Activated B cell treated with CpG ODN at 0.5 μM for 24 hours (primary cell): ENCODE results near the gene CDK15. TPM values are rescaled to one million over a fixed set of nuclear protein-coding genes. Genes with fewer than 3 reads are reported as not detected.

Experiments
- ATAC-seq: fragments of 200-7000 bp; cut with Tn5 transposase; one replicate; pipeline ENCODE4 v1.10.0; 2021; ENCODE audit warnings: low read depth, mild to moderate bottlenecking, moderate library complexity
- CTCF ChIA-PET: fragments of 350-600 bp; sonication (Branson Sonifier 250); formaldehyde crosslinking; loops from one replicate; lab custom pipeline; 2021; ENCODE audit warnings: antibody characterized with exemption; lab: Charles Lee
- POLR2A ChIA-PET: fragments of 350-600 bp; sonication (Branson Sonifier 250); formaldehyde crosslinking; loops from one replicate; lab custom pipeline; 2021; ENCODE audit warnings: antibody characterized with exemption; lab: Charles Lee
- DNase-seq: peaks from one replicate; pipeline ENCODE4 v3.0.0; 2022
- H3K27ac Mint-ChIP-seq: one replicate; pipeline ENCODE4 v1.8.0; 2020; ENCODE audit warnings: mixed read lengths
- H3K27me3 Mint-ChIP-seq: one replicate; pipeline ENCODE4 v1.8.0; 2021; ENCODE audit warnings: mixed read lengths
- H3K36me3 Mint-ChIP-seq: one replicate; pipeline ENCODE4 v1.8.0; 2021; ENCODE audit warnings: low read depth, mixed read lengths
- H3K4me1 Mint-ChIP-seq: one replicate; pipeline ENCODE4 v1.8.0; 2021; ENCODE audit warnings: mixed read lengths
- H3K4me3 Mint-ChIP-seq: one replicate; pipeline ENCODE4 v1.8.0; 2020; ENCODE audit warnings: mild to moderate bottlenecking, mixed read lengths
- H3K9me3 Mint-ChIP-seq: one replicate; pipeline ENCODE4 v1.8.0; 2020; ENCODE audit warnings: mixed read lengths
- intact Hi-C: fragments of 100-400 bp; cut with micrococcal nuclease; formaldehyde crosslinking; loops from one replicate; pipeline ENCODE4 v1.15.1; 2024
- total RNA-seq: library from RNA; stranded (reverse); gene quantifications from 2 replicates; pipeline ENCODE4 v1.2.3, GENCODE V29; 2022
- TF ChIP-seq, protein P1 (sequence below): fragments of 200-600 bp; IDR thresholded peaks from one replicate; pipeline ENCODE4 v1.8.0; 2022; ENCODE audit warnings: antibody characterized with exemption, mild to moderate bottlenecking

CDK15 gene
- total RNA-seq, 1 donor from 2014 or later = not detected

- peaks cover 10% of the 10 kb centered on the region for H3K4me1 Mint-ChIP-seq
- intact Hi-C loops = no loop called here
- no peaks in the 10 kb centered on the region for H3K36me3 Mint-ChIP-seq
- DNase-seq (no peak), ATAC-seq (no peak)
- H3K27me3 Mint-ChIP-seq = no peaks in the 10 kb centered on the region
- ChIA-PET POLR2A (no interaction called here), CTCF (no interaction called here)
- TF ChIP-seq, protein P1, sequence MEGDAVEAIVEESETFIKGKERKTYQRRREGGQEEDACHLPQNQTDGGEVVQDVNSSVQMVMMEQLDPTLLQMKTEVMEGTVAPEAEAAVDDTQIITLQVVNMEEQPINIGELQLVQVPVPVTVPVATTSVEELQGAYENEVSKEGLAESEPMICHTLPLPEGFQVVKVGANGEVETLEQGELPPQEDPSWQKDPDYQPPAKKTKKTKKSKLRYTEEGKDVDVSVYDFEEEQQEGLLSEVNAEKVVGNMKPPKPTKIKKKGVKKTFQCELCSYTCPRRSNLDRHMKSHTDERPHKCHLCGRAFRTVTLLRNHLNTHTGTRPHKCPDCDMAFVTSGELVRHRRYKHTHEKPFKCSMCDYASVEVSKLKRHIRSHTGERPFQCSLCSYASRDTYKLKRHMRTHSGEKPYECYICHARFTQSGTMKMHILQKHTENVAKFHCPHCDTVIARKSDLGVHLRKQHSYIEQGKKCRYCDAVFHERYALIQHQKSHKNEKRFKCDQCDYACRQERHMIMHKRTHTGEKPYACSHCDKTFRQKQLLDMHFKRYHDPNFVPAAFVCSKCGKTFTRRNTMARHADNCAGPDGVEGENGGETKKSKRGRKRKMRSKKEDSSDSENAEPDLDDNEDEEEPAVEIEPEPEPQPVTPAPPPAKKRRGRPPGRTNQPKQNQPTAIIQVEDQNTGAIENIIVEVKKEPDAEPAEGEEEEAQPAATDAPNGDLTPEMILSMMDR = no peak
- no peaks in the 10 kb centered on the region for H3K9me3 Mint-ChIP-seq
- H3K27ac Mint-ChIP-seq = no peak overlapping the region
- H3K4me3 Mint-ChIP-seq = no peak overlapping the region
Measured at GRCh38 chr2:201775326-201775725, 31.0 kb upstream of the CDK15 start.

DNA sequence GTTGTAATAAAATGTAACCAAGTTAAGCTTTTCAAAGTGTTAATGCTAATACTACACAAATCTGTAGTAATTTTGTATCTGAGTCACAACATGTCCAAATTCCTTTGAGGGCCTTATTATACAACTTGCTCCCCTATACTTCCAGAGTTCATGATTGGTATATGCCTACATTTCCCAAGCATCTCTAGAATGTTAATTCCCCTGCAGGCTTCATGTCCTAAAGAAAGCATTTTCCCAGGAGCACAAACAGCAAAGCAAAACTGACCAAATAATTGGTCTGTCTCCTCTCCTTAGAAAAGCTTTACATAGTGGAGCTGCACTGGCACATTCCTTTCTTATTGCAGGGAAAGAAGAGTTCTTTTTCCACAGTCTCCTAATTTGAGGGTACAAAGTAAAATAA, 29.3 kb upstream of the CDK15 start:
- Mint-ChIP-seq H3K27ac (no peak overlapping the region), H3K27me3 (no peaks in the 10 kb centered on the region), H3K4me3 (no peak overlapping the region), H3K4me1 (peaks cover 17% of the 10 kb centered on the region), H3K9me3 (no peaks in the 10 kb centered on the region), H3K36me3 (peaks cover 12% of the 10 kb centered on the region)
- intact Hi-C loops = no loop called here
- POLR2A ChIA-PET = no interaction called here
- TF ChIP-seq, protein P1 = no peak
- CTCF ChIA-PET = no interaction called here
- no peak for DNase-seq
- ATAC-seq = no peak

DNA sequence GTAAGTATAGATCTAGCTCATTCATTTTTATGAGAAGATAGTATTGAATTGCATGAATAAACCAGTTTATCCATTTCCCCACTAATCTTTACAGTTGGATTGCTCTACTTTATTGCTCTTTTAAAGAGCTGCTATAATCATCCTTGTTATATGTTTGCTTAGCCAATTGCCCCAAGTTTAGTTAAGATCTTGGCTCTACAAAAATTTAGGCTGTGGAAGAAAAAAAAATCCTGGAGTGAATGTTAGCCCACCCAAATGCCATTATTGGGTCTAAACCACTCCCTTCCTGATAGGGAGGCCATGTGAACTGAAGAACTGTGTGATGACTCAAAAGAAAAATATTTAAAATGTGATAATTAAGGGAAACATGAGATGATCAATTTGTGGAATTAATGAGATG, 28.5 kb upstream of the CDK15 start:
- ChIA-PET CTCF (no interaction called here), POLR2A (no interaction called here)
- DNase-seq (no peak), ATAC-seq (no peak)
- Mint-ChIP-seq H3K4me3 (no peak overlapping the region), H3K36me3 (peaks cover 12% of the 10 kb centered on the region), H3K9me3 (no peaks in the 10 kb centered on the region), H3K27ac (no peak overlapping the region), H3K4me1 (peaks cover 17% of the 10 kb centered on the region), H3K27me3 (no peaks in the 10 kb centered on the region)
- intact Hi-C loops = no loop called here
- TF ChIP-seq, protein P1 = no peak

DNA sequence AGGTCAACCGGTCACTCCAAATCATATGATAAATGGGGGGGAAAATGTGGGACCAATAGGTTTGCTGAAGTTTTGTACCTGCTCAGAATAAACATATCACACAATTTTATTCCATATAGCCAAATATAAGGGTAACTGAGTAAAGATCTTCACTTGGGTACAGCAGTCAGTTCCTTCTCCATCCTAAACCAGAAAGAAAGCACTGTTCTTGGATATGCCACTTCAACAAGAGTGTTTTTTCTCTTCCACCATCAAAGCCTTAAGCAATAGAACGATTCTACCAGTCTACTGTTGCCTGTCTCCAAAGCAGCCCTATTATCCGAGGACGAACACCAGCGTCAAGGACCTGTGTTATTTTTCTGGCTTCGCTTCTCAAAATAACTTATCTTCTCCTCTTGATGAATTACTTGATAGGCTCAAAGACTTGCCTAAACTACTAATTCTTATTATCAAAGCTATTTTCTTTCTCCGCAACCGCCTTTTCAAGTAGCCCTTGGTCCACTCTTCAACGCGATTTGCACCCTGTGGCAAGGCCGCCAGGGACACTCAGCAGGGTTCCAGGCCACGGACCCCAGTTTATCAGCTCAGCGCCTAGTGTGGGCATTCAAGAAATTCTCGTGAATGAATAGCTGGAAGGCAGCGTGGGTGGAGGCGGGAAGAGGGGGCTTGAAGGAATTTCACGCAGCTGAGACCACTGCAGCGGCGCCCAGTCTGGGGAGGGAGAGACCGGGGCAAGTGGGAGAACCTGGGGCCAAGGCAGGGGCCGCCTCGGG, 26.2 kb upstream of the CDK15 start:
- Mint-ChIP-seq H3K27ac (peak overlapping the region; percentile 95), H3K4me3 (peak overlapping the region; percentile 96), H3K9me3 (no peaks in the 10 kb centered on the region), H3K4me1 (peaks cover 17% of the 10 kb centered on the region), H3K27me3 (peaks cover 4% of the 10 kb centered on the region), H3K36me3 (peaks cover 12% of the 10 kb centered on the region)
- DNase-seq = no peak
- intact Hi-C loops = loop anchor here (1.0 to 10.0 kb wide), 10 partner anchors 253 to 1868 kb away; partner anchors contain the start of genes BZW1, C2orf69, CFLAR and CLK1
- ChIA-PET CTCF (interaction anchor here (1.5 kb wide), 1 partner anchor 1067 kb away, joined by 3 read pairs; no protein-coding TSS in a partner anchor), POLR2A (interaction anchor here (0.6 to 1.6 kb wide), 11 partner anchors 17 to 1459 kb away, joined by 3 to 13 read pairs (median 4); partner anchors contain the start of genes CLK1, CYP20A1, NOP58 and STRADB)
- TF ChIP-seq, protein P1 = no peak
- ATAC-seq = no peak
